ENCODE data around the gene APOA4.
A peak's percentile ranks its signal among the peaks of the same experiment; 100 is the strongest.

The APOA4 gene

DNA sequence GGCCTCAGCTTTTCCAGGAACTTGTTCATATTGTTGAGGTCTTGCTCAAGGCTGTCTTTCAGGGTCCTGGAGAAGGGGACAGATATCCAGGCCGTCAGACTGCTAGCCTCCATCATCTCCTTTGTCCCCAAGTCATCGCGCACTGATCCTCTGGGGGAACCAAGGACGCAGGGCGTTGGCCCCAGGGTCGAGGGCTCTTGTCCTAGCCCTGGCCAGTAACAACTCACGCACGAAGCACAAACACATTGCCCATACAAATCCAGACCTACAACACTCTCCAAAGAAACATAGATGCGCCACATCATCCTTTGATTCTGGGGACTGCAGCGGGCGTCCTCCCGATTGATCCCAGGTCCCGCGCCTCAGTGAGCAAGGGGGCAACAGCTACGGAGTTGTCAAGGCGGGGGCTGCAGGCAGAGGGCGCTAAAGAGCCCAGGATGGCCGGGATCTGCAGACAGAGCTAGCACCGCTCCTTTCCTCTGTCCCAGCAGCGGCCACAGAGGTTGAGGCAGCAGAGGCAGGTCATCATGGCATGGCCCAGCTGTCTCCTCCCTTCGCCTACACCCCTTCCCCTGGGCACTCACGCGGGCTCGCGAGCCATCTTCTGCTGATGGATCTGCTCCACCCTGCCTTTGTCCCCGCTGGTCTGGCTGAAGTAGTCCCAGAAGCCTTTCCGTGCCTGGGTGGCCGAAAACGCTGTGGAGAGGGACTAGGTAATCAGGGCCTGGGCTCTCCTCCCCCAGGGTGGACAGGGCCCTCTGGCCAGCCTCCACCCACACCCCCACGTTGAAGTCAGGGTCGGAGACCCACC lies 31.9 kb downstream of the APOA4 start:
- TF ChIP-seq, protein P1, sequence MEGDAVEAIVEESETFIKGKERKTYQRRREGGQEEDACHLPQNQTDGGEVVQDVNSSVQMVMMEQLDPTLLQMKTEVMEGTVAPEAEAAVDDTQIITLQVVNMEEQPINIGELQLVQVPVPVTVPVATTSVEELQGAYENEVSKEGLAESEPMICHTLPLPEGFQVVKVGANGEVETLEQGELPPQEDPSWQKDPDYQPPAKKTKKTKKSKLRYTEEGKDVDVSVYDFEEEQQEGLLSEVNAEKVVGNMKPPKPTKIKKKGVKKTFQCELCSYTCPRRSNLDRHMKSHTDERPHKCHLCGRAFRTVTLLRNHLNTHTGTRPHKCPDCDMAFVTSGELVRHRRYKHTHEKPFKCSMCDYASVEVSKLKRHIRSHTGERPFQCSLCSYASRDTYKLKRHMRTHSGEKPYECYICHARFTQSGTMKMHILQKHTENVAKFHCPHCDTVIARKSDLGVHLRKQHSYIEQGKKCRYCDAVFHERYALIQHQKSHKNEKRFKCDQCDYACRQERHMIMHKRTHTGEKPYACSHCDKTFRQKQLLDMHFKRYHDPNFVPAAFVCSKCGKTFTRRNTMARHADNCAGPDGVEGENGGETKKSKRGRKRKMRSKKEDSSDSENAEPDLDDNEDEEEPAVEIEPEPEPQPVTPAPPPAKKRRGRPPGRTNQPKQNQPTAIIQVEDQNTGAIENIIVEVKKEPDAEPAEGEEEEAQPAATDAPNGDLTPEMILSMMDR (IDR thresholded peaks at IDR 0.05; ENCODE audit: extremely low read depth, missing control alignments) = peak; percentile 75
- peak; percentile 90 for DNase-seq (ENCODE audit: low spot score)

DNA sequence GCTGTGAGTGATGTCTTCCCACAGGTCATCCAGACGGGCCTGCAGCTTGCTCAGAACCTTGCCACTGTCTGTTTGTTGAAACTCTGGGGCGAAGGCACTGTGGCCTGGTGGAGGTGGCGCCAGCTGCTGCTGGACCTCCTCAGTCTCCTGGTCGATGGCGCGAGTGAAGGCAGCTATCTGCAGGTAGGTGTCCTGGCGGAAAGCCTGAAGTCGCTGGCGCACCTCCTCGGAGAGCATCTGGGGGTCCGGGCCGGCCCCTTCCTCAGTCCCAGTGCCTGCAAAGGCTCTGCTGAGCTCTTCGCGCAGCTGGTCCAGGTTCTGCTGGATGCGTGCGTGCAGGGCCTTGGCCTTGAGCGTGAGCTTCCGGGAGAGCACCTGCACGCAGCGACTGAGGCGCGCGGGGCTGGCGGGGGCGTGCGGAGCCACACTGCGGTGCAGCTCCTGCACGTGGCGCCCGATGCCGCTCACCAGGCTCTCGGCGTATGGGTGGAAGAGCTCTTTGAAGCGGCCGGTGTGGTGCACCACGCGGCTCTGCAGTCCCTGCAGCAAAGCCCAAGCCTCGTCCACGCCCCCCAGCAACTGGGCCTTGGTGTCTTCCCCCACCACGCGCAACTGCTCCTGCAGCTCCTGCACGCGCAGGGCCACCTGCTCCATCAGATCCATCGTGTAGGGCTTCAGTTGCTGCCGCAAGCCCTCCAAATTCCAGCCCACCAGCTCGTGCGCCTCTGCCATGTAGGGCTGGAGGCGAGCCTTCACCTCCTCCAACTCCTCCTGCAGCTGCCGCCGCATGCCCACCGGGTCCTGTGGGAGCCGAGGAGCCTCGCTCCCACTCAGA lies 32.7 kb downstream of the APOA4 start:
- TF ChIP-seq, protein P1 (IDR thresholded peaks at IDR 0.05; ENCODE audit: extremely low read depth, missing control alignments) = no peak
- DNase-seq (ENCODE audit: low spot score) = no peak

DNA sequence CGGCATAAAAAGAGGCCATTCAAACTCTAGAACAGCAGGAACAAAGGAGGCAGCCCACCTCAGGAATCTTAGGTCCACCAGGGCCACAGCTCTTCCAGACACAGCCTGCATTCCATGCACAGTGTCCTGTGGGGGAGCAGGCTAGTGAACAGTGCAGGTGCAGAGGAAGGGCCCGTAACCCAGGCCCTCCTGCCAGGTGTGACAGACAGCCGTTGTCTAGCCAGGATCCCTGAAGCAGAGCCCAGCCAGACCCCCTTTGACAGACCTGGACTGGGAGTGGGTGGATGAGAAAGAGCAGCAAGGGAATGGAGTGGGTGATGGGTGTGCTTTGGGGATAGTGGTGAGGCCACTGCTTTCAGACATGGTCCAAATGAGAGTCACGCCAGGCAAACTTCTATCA lies 34.1 kb downstream of the APOA4 start:
- TF ChIP-seq, protein P1 (IDR thresholded peaks at IDR 0.05; ENCODE audit: extremely low read depth, missing control alignments) = no peak
- peak; percentile 26 for DNase-seq (ENCODE audit: low spot score)

DNA sequence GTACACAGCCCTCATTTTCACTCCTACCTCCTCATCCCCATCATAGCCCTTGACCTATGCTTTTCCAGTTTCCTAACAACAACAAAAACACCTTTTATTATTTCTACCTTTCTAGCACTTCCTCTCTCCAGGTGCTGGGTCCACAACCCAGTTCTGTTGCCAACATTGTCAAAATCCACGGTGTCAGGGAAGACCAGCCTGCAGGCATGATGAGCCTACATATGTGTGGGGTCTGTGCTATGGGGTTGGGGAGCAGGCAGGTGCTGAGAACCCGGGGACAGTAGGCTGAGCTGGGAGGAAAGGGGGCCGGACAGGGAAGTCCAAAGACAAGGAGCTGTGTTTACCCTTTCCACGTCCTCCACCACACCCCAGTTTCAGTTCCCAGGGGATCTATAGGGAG lies 34.6 kb downstream of the APOA4 start:
- DNase-seq (ENCODE audit: low spot score) = peak; percentile 36
- TF ChIP-seq, protein P1 (IDR thresholded peaks at IDR 0.05; ENCODE audit: extremely low read depth, missing control alignments) = no peak

DNA sequence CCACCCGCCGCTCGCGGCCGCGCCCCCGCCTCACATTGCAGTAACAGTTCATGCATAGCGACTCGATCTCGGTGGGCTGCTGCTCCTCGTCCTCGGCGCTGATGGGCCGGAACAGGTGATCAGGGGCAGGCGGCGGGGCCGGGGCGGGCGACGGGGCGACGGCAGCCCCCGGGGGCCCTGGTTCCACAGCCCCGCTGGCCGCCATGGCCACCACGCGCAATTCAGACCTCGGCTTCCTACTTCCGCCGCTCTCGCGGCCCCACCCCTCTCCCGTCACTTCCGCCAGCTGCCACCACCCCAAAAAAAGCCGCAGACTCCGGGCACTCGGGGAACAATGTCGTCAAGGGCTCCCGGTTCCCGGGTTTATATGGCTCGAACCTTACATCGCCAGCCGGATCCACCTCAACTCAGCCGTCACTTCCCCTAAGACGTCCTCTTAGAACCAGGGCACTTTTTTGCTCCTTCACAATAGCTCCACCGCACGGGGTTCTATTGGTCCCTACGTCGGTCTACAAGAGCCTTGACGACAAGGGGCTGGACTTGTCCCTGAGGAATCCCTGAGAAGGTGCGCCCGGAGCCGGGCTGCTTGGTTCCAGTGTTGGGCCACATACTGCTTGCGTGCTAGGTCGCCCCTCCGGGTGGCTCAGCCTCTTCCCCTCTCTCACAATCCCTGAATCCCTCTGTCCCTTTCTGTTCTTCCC lies 35.2 kb downstream of the APOA4 start, which contains the start of gene ZPR1:
Gene ZPR1 (minus strand): TSS at position 238 of the 701 bp plus-strand sequence. CDS start 33 bp downstream, at position 205.
- TF ChIP-seq, protein P1 (IDR thresholded peaks at IDR 0.05; ENCODE audit: extremely low read depth, missing control alignments) = no peak
- DNase-seq (ENCODE audit: low spot score) = peak; percentile 96

GRCh38 chr11:116787436-116787785 lies 35.7 kb downstream of the APOA4 start:
- TF ChIP-seq, protein P1 (IDR thresholded peaks at IDR 0.05; ENCODE audit: extremely low read depth, missing control alignments) = no peak
- DNase-seq (ENCODE audit: low spot score) = no peak

All from GM20000 (cell line).